Measurements from ENCODE around the gene SPATA16. TPM values are rescaled to one million over a fixed set of nuclear protein-coding genes. Genes with fewer than 3 reads are reported as not detected.

SPATA16 gene
- total and polyA plus RNA-seq, 2 donors (not counting 1 experiment from before 2014, with no cell fraction given), result not detected

DNA sequence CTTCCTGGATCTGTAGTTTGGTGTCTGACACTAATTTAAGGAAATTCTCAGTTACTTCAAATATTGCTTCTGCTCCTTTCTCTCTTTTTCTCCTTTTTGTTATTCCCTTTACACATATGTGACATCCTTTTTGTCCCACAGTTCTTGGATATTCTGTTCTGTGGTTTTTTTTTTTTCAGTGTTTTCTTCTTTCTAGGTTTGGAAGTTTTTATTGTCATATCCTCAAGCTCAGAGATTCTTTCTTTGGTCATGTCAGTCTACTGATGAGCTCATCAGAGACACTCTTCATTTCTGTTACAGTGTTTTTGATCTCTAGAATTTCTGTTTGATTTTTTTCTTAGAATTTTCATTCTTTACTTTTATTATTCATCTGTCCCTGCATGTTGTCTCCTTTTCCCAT, 140.5 kb downstream of the SPATA16 start:
- H3K4me2 ChIP-seq (replicated peaks; ENCODE audit: low read depth, low read length, poor library complexity, severe bottlenecking), result no peak overlapping the region
- no peaks in the 10 kb centered on the region for H3K79me2 ChIP-seq (ENCODE audit: control insufficient read depth, insufficient read depth, low read length)
- ChIA-PET CTCF (no interaction called here), POLR2A (no interaction called here)
- TF ChIP-seq EZH2 (IDR thresholded peaks at IDR 0.05; ENCODE audit: borderline replicate concordance, insufficient read depth, low read depth, low read length, poor library complexity, severe bottlenecking) (no peak), CTCF (IDR thresholded peaks at IDR 0.05) (no peak)
- no peak overlapping the region for H3K4me3 Mint-ChIP-seq
- no peak for DNase-seq
- H3K27me3 ChIP-seq (replicated peaks in 1 of 4; ENCODE audit: control extremely low read depth in 1 of 4, control insufficient read depth in 3 of 4, insufficient read depth in 4 of 4, low read length in 3 of 4), result no peaks in the 10 kb centered on the region
- H3K27ac ChIP-seq (ENCODE audit: low read length in 2 of 2), result no peak overlapping the region
- no peaks in the 10 kb centered on the region for H3K4me1 Mint-ChIP-seq
- no peak overlapping the region for H3K9ac ChIP-seq (ENCODE audit: low read length)
- no peaks in the 10 kb centered on the region for H3K4me1 ChIP-seq (ENCODE audit: control insufficient read depth in 2 of 2, insufficient read depth in 2 of 2, low read length in 2 of 2)
- no peaks in the 10 kb centered on the region for H3K36me3 ChIP-seq (replicated peaks in 1 of 2; ENCODE audit: control extremely low read depth in 1 of 2, control insufficient read depth in 1 of 2, extremely low read depth in 1 of 2, insufficient read depth in 2 of 2, low read length in 1 of 2)
- no peak overlapping the region for H3K4me3 ChIP-seq (ENCODE audit: control extremely low read depth in 1 of 5, extremely low read depth in 1 of 5, insufficient read depth in 1 of 5, low read depth in 2 of 5, low read length in 4 of 5)
- no peak for ATAC-seq (ENCODE audit: low read depth)
- no peak overlapping the region for H3K27ac Mint-ChIP-seq
- no peaks in the 10 kb centered on the region for H3K9me3 ChIP-seq (ENCODE audit: control extremely low read depth in 1 of 3, control insufficient read depth in 2 of 3, insufficient read depth in 1 of 3, low read length in 2 of 3)
- no peaks in the 10 kb centered on the region for H3K27me3 Mint-ChIP-seq
- no peaks in the 10 kb centered on the region for H4K20me1 ChIP-seq (ENCODE audit: control insufficient read depth, insufficient read depth, low read length, poor library complexity, severe bottlenecking)
- H3K9me3 Mint-ChIP-seq (ENCODE audit: insufficient read depth), result no peaks in the 10 kb centered on the region
- no peak overlapping the region for H2AFZ ChIP-seq (ENCODE audit: insufficient read depth, low read depth, low read length, poor library complexity, severe bottlenecking)
- intact Hi-C loops (cut with micrococcal nuclease), result no loop called here

DNA sequence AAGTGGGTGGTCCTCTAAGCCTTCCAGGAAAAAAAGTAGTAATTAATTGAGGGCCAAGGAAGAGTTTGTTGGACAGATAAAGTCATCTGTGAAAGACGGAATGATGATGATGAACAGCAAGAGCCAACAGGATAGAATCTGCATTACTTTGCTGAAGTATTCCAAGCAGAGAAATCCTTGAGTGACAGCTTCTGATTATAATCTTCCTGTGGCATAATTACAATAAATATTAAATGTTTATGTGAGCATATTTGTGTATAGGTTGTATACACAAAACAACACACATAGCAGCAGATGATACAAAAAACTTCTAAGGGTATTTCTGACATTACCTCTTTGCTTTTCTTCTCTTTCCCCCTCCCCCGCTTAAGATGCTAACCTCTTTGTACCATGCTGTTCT, 147.6 kb downstream of the SPATA16 start:
- Histone ChIP-seq H3K9ac (ENCODE audit: low read length) (no peak overlapping the region), H3K27me3 (replicated peaks in 1 of 4; ENCODE audit: control extremely low read depth in 1 of 4, control insufficient read depth in 3 of 4, insufficient read depth in 4 of 4, low read length in 3 of 4) (no peaks in the 10 kb centered on the region), H4K20me1 (ENCODE audit: control insufficient read depth, insufficient read depth, low read length, poor library complexity, severe bottlenecking) (no peaks in the 10 kb centered on the region), H3K9me3 (ENCODE audit: control extremely low read depth in 1 of 3, control insufficient read depth in 2 of 3, insufficient read depth in 1 of 3, low read length in 2 of 3) (no peaks in the 10 kb centered on the region), H3K4me2 (replicated peaks; ENCODE audit: low read depth, low read length, poor library complexity, severe bottlenecking) (no peak overlapping the region), H3K4me3 (ENCODE audit: control extremely low read depth in 1 of 5, extremely low read depth in 1 of 5, insufficient read depth in 1 of 5, low read depth in 2 of 5, low read length in 4 of 5) (no peak overlapping the region), H3K4me1 (ENCODE audit: control insufficient read depth in 2 of 2, insufficient read depth in 2 of 2, low read length in 2 of 2) (no peaks in the 10 kb centered on the region), H3K79me2 (ENCODE audit: control insufficient read depth, insufficient read depth, low read length) (no peaks in the 10 kb centered on the region), H3K27ac (ENCODE audit: low read length in 2 of 2) (no peak overlapping the region), H2AFZ (ENCODE audit: insufficient read depth, low read depth, low read length, poor library complexity, severe bottlenecking) (no peak overlapping the region), H3K36me3 (replicated peaks in 1 of 2; ENCODE audit: control extremely low read depth in 1 of 2, control insufficient read depth in 1 of 2, extremely low read depth in 1 of 2, insufficient read depth in 2 of 2, low read length in 1 of 2) (no peaks in the 10 kb centered on the region)
- Mint-ChIP-seq H3K27me3 (no peaks in the 10 kb centered on the region), H3K4me1 (no peaks in the 10 kb centered on the region), H3K27ac (no peak overlapping the region), H3K4me3 (no peak overlapping the region), H3K9me3 (ENCODE audit: insufficient read depth) (no peaks in the 10 kb centered on the region)
- intact Hi-C loops (cut with micrococcal nuclease), result no loop called here
- ChIA-PET POLR2A (no interaction called here), CTCF (no interaction called here)
- no CpG with 5 or more reads among the region's 2 CpGs for WGBS (ENCODE audit: insufficient coverage)
- ATAC-seq (ENCODE audit: low read depth) (no peak), DNase-seq (no peak)
- TF ChIP-seq CTCF (IDR thresholded peaks at IDR 0.05) (no peak), EZH2 (IDR thresholded peaks at IDR 0.05; ENCODE audit: borderline replicate concordance, insufficient read depth, low read depth, low read length, poor library complexity, severe bottlenecking) (no peak)

Data from B cell (primary cell).